GM12874 (cell line): ENCODE data around the gene ATXN1.

Experiments
- TF ChIP-seq, protein P1 (sequence below): IDR thresholded peaks from 2 replicates; pipeline ENCODE4 v1.5.1; 2011; ENCODE audit warnings: low read depth, mild to moderate bottlenecking, control low read depth, low read length, moderate library complexity; ENCODE audit not compliant: insufficient read depth

Gene ATXN1

GRCh38 chr6:16473908-16474771, 287.1 kb downstream of the ATXN1 start:
- TF ChIP-seq, protein P1, sequence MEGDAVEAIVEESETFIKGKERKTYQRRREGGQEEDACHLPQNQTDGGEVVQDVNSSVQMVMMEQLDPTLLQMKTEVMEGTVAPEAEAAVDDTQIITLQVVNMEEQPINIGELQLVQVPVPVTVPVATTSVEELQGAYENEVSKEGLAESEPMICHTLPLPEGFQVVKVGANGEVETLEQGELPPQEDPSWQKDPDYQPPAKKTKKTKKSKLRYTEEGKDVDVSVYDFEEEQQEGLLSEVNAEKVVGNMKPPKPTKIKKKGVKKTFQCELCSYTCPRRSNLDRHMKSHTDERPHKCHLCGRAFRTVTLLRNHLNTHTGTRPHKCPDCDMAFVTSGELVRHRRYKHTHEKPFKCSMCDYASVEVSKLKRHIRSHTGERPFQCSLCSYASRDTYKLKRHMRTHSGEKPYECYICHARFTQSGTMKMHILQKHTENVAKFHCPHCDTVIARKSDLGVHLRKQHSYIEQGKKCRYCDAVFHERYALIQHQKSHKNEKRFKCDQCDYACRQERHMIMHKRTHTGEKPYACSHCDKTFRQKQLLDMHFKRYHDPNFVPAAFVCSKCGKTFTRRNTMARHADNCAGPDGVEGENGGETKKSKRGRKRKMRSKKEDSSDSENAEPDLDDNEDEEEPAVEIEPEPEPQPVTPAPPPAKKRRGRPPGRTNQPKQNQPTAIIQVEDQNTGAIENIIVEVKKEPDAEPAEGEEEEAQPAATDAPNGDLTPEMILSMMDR, result no peak

- TF ChIP-seq, protein P1, result no peak
Observed at GRCh38 chr6:16473184-16473907, 287.9 kb downstream of the ATXN1 start.

DNA sequence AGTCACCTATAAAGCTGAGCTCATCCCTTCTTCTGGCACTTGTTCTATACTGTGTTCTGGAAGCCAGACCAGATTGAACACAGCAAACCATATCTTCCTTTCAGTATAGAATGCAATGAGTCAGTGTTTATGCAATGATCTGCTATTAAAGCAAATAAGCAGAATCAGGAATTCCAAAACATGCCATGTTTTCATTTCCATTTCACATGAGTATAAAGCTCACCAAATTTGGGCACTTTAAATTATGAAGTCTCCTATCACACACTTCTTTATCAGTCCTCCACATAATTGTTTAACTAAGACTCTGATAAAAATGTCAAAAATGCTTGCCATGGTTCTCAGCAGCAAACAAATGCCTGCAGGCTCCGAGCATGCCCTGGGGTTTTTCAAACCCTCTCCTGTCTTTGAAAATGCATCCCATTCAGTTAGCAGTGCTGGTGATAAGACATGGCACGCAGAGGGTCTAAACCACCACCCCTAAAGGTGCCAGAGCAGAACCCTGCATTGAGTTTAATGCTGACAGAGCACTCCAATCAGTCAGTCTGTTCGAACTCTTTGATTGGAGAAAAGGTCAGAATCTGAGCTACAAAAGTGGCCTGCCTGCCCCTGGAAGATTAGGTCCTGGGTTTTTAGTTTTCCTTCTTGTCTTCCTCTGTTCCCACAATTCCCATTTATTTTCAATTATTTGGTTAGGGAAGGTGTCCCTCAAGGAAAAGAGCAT, 288.8 kb downstream of the ATXN1 start:
- TF ChIP-seq, protein P1, result no peak

DNA sequence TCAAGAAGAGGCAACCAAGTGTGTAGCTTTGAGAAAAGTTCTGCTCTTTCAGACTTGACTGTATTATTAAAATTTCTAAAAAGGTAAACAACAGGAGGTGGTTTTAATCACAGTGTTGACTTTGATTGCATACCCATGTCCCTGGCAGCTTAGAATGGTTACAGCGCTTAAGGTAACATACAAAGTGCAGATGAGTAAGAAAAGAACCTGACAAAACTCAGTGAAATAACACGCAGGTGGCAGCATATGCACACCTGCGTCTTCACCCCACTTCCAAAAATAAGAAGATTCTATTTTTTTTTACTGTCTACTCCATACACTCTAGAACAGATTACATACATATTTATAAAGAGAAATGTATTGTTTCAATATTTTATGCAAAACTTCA, 289.4 kb downstream of the ATXN1 start:
- TF ChIP-seq, protein P1, result no peak

DNA sequence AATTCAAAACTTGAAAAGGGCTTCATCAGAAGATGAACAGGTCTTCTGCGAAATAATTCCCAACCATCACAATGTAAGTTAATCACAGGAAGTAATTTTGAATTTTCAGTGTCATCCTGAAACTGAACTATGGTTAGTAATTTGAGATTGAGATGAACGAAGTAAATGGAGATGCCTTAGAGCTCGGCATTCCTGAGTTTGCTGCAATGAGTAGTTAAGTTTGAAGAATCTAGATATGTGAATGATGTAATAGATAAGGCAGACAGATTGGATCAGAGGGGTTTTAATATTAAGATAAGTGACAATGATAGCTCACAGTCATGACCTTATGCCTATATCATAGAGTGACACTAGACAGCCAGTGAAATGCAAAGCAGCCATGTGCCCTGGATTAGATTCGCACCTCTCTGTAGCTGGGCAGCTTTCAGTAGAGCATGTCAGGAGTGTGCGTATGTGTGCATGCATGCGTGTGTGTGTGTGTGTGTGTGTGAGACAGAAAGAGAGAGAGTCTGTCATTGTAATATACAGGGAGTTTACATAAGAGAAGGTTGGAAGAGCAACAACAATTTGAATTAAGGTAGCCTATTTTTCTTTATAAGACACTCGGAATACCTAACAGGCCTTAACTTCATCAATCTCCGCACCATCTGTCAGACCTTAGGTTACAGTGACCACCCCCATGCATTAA, 289.9 kb downstream of the ATXN1 start:
- TF ChIP-seq, protein P1, result no peak

DNA sequence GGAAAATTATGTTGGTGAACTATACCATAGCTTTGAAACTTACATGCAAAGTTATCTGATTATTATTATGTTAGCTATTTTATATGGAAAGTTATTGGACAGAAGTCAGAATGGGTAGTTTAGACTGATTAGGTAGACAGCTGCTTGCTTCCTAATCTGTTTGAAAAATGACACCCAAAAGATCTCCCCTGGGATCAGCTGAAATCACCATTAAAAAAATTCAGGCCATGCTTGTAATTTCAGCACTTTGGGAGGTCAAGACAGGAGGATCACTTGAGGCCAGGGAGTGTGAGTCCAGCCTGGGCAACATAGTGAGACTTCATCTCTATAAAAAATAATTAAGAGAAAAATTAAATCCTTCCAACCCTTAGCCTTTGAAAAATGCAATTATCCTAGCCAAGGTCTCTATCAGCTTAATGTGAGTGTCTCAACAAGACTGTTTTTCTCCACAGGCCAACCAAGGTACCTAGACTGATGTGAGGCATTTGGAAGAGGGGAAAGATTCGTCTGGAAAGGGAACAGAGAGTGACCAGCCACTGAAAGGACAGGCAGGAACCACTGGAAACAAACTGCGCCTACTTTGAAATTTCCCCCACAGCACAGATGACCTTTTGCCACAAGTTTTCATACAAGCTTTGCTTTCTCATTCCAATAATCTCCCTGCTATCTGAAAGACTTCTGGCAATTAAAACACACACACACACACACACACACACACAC, 290.6 kb downstream of the ATXN1 start:
- TF ChIP-seq, protein P1, result no peak
